Esophagus squamous epithelium (tissue), 4 donors: ENCODE measurements around the gene SRSF5.

Experiments used
- POLR2A ChIP-seq, 4 donors: fragments of 450-650 bp; IDR thresholded peaks; one replicate each; pipeline ENCODE4 v1.6.1; 2017; ENCODE audit warnings: antibody characterized with exemption in 4 of 4, mild to moderate bottlenecking in 4 of 4, moderate library complexity in 3 of 4
- TF ChIP-seq, protein P1 (sequence below), 6 experiments: fragments of 450-650 bp in 4 of 6; fragments of 200-600 bp in 2 of 6; sonication (generic) in 2 of 6; IDR thresholded peaks; one replicate each; pipeline ENCODE4 v1.5.1; 2016 to 2019; ENCODE audit warnings: antibody characterized with exemption in 6 of 6, mild to moderate bottlenecking in 4 of 6, moderate library complexity in 4 of 6

DNA sequence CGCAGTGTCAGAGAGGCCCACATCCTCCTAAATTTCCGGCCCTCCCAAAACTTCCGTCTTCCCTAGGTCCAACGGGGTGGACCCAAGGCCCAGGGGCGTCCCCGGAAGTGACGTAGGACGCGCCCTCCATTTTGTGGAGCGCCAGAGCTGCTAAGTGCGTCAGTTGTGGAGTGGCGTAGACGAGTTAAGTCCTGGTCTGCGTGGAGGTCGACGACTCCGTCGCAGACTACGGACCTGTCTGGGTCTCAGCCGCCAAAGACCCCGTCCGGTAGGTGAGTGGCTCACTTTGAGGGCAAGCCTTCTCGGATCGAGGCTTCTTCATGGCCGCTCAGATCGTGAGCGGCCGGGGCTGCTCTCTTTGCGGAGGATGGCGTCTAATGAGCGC, at the start of gene SRSF5:
- TF ChIP-seq, protein P1, sequence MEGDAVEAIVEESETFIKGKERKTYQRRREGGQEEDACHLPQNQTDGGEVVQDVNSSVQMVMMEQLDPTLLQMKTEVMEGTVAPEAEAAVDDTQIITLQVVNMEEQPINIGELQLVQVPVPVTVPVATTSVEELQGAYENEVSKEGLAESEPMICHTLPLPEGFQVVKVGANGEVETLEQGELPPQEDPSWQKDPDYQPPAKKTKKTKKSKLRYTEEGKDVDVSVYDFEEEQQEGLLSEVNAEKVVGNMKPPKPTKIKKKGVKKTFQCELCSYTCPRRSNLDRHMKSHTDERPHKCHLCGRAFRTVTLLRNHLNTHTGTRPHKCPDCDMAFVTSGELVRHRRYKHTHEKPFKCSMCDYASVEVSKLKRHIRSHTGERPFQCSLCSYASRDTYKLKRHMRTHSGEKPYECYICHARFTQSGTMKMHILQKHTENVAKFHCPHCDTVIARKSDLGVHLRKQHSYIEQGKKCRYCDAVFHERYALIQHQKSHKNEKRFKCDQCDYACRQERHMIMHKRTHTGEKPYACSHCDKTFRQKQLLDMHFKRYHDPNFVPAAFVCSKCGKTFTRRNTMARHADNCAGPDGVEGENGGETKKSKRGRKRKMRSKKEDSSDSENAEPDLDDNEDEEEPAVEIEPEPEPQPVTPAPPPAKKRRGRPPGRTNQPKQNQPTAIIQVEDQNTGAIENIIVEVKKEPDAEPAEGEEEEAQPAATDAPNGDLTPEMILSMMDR (IDR thresholded peaks at IDR 0.05) = no peak
- TF ChIP-seq POLR2A (IDR thresholded peaks at IDR 0.05) = peak in 3 of 4 donors; percentile 96 to 98 (median 97)
